ENCODE measurements around the gene TGFBR2. TPM values are rescaled to one million over a fixed set of nuclear protein-coding genes. Genes with fewer than 3 reads are reported as not detected.
"Not testable (repeated sequence)": the region's sequence is repeated elsewhere in the genome, so short reads cannot be mapped to it uniquely, and the experiment has no call there.

TGFBR2 gene
- total RNA-seq, 1 donor from 2014 or later: 19.5 TPM

- intact Hi-C loops (cut with micrococcal nuclease): loop anchor here (5.0 kb wide), 1 partner anchor 1142 kb away; no protein-coding TSS in a partner anchor
- Mint-ChIP-seq H3K4me3 (ENCODE audit: low read depth) (peak overlapping the region; percentile 65), H3K27me3 (ENCODE audit: low read depth) (no peaks in the 10 kb centered on the region), H3K9me3 (no peaks in the 10 kb centered on the region), H3K4me1 (ENCODE audit: low read depth) (peaks cover 94% of the 10 kb centered on the region), H3K27ac (peak overlapping the region; percentile 81), H3K36me3 (ENCODE audit: low read depth) (peaks cover 48% of the 10 kb centered on the region)
- no peak for DNase-seq (ENCODE audit: low spot score)
Measured at GRCh38 chr3:30615615-30616346, 9.4 kb downstream of the TGFBR2 start.

GRCh38 chr3:30616347-30617027, 10.1 kb downstream of the TGFBR2 start:
- H3K9me3 Mint-ChIP-seq: no peaks in the 10 kb centered on the region
- peaks cover 51% of the 10 kb centered on the region for H3K36me3 Mint-ChIP-seq (ENCODE audit: low read depth)
- intact Hi-C loops (cut with micrococcal nuclease): loop anchor here (5.0 kb wide), 1 partner anchor 1141 kb away; no protein-coding TSS in a partner anchor
- no peak for DNase-seq (ENCODE audit: low spot score)
- H3K4me1 Mint-ChIP-seq (ENCODE audit: low read depth): peaks cover 93% of the 10 kb centered on the region
- peak overlapping the region; percentile 65 for H3K4me3 Mint-ChIP-seq (ENCODE audit: low read depth)
- H3K27ac Mint-ChIP-seq: peak overlapping the region; percentile 81
- H3K27me3 Mint-ChIP-seq (ENCODE audit: low read depth): no peaks in the 10 kb centered on the region

GRCh38 chr3:30617069-30617468, 10.7 kb downstream of the TGFBR2 start:
- H3K4me3 Mint-ChIP-seq (ENCODE audit: low read depth): peak overlapping the region; percentile 65
- H3K27ac Mint-ChIP-seq: peak overlapping the region; percentile 81
- intact Hi-C loops (cut with micrococcal nuclease): loop anchor here (5.0 kb wide), 1 partner anchor 1140 kb away; no protein-coding TSS in a partner anchor
- no peak for DNase-seq (ENCODE audit: low spot score)
- no peaks in the 10 kb centered on the region for H3K27me3 Mint-ChIP-seq (ENCODE audit: low read depth)
- peaks cover 56% of the 10 kb centered on the region for H3K36me3 Mint-ChIP-seq (ENCODE audit: low read depth)
- peaks cover 93% of the 10 kb centered on the region for H3K4me1 Mint-ChIP-seq (ENCODE audit: low read depth)
- no peaks in the 10 kb centered on the region for H3K9me3 Mint-ChIP-seq

GRCh38 chr3:30617653-30618052, 11.3 kb downstream of the TGFBR2 start:
- no peaks in the 10 kb centered on the region for H3K9me3 Mint-ChIP-seq
- H3K4me3 Mint-ChIP-seq (ENCODE audit: low read depth): peak overlapping the region; percentile 37
- peaks cover 55% of the 10 kb centered on the region for H3K36me3 Mint-ChIP-seq (ENCODE audit: low read depth)
- intact Hi-C loops (cut with micrococcal nuclease): loop anchor here (5.0 kb wide), 1 partner anchor 1140 kb away; no protein-coding TSS in a partner anchor
- H3K4me1 Mint-ChIP-seq (ENCODE audit: low read depth): peaks cover 90% of the 10 kb centered on the region
- DNase-seq (ENCODE audit: low spot score): no peak
- no peaks in the 10 kb centered on the region for H3K27me3 Mint-ChIP-seq (ENCODE audit: low read depth)
- peak overlapping the region; percentile 96 for H3K27ac Mint-ChIP-seq

- Mint-ChIP-seq H3K4me1 (ENCODE audit: low read depth) (peaks cover 89% of the 10 kb centered on the region), H3K27ac (peak overlapping the region; percentile 96), H3K27me3 (ENCODE audit: low read depth) (no peaks in the 10 kb centered on the region), H3K9me3 (peaks cover 2% of the 10 kb centered on the region), H3K36me3 (ENCODE audit: low read depth) (peaks cover 53% of the 10 kb centered on the region), H3K4me3 (ENCODE audit: low read depth) (peak overlapping the region; percentile 37)
- no peak for DNase-seq (ENCODE audit: low spot score)
- intact Hi-C loops (cut with micrococcal nuclease): loop anchor here (5.0 kb wide), 1 partner anchor 1139 kb away; no protein-coding TSS in a partner anchor
Measured at GRCh38 chr3:30618526-30618925, 12.1 kb downstream of the TGFBR2 start.

GRCh38 chr3:30619318-30619717, 12.9 kb downstream of the TGFBR2 start:
- Mint-ChIP-seq H3K4me3 (ENCODE audit: low read depth) (peak overlapping the region; percentile 65), H3K27ac (peak overlapping the region; percentile 96), H3K36me3 (ENCODE audit: low read depth) (peaks cover 61% of the 10 kb centered on the region), H3K4me1 (ENCODE audit: low read depth) (peaks cover 88% of the 10 kb centered on the region), H3K9me3 (peaks cover 3% of the 10 kb centered on the region), H3K27me3 (ENCODE audit: low read depth) (no peaks in the 10 kb centered on the region)
- intact Hi-C loops (cut with micrococcal nuclease): loop anchor here (5.0 kb wide), 1 partner anchor 1138 kb away; no protein-coding TSS in a partner anchor
- DNase-seq (ENCODE audit: low spot score): no peak

- no peaks in the 10 kb centered on the region for H3K27me3 Mint-ChIP-seq (ENCODE audit: low read depth)
- H3K4me1 Mint-ChIP-seq (ENCODE audit: low read depth): peaks cover 83% of the 10 kb centered on the region
- peaks cover 63% of the 10 kb centered on the region for H3K36me3 Mint-ChIP-seq (ENCODE audit: low read depth)
- H3K9me3 Mint-ChIP-seq: peaks cover 3% of the 10 kb centered on the region
- peak overlapping the region; percentile 96 for H3K27ac Mint-ChIP-seq
- intact Hi-C loops (cut with micrococcal nuclease): loop anchor here (1.0 to 2.0 kb wide), 6 partner anchors 8 to 274 kb away; partner anchors contain the start of gene TGFBR2
- H3K4me3 Mint-ChIP-seq (ENCODE audit: low read depth): peak overlapping the region; percentile 65
- DNase-seq (ENCODE audit: low spot score): no peak
Measured at GRCh38 chr3:30620402-30621360, 14.3 kb downstream of the TGFBR2 start.

GRCh38 chr3:30621576-30621975, 15.2 kb downstream of the TGFBR2 start:
- Mint-ChIP-seq H3K4me3 (ENCODE audit: low read depth) (peak overlapping the region; percentile 37), H3K27me3 (ENCODE audit: low read depth) (no peaks in the 10 kb centered on the region), H3K4me1 (ENCODE audit: low read depth) (peaks cover 85% of the 10 kb centered on the region), H3K27ac (peak overlapping the region; percentile 84), H3K36me3 (ENCODE audit: low read depth) (peaks cover 67% of the 10 kb centered on the region), H3K9me3 (peaks cover 3% of the 10 kb centered on the region)
- intact Hi-C loops (cut with micrococcal nuclease): loop anchor here (2.0 kb wide), 2 partner anchors 15 to 275 kb away; partner anchors contain the start of gene TGFBR2
- DNase-seq (ENCODE audit: low spot score): no peak

GRCh38 chr3:30622047-30622545, 15.7 kb downstream of the TGFBR2 start:
- intact Hi-C loops (cut with micrococcal nuclease): no loop called here
- Mint-ChIP-seq H3K27me3 (ENCODE audit: low read depth) (no peaks in the 10 kb centered on the region), H3K4me1 (ENCODE audit: low read depth) (peaks cover 84% of the 10 kb centered on the region), H3K36me3 (ENCODE audit: low read depth) (peaks cover 67% of the 10 kb centered on the region), H3K27ac (peak overlapping the region; percentile 84), H3K4me3 (ENCODE audit: low read depth) (peak overlapping the region; percentile 45), H3K9me3 (peaks cover 3% of the 10 kb centered on the region)
- no peak for DNase-seq (ENCODE audit: low spot score)

GRCh38 chr3:30622790-30623189, 16.4 kb downstream of the TGFBR2 start:
- no peak for DNase-seq (ENCODE audit: low spot score)
- no peaks in the 10 kb centered on the region for H3K27me3 Mint-ChIP-seq (ENCODE audit: low read depth)
- peaks cover 81% of the 10 kb centered on the region for H3K4me1 Mint-ChIP-seq (ENCODE audit: low read depth)
- H3K9me3 Mint-ChIP-seq: peaks cover 3% of the 10 kb centered on the region
- no peak overlapping the region for H3K4me3 Mint-ChIP-seq (ENCODE audit: low read depth)
- H3K27ac Mint-ChIP-seq: peak overlapping the region; percentile 84
- peaks cover 63% of the 10 kb centered on the region for H3K36me3 Mint-ChIP-seq (ENCODE audit: low read depth)
- intact Hi-C loops (cut with micrococcal nuclease): no loop called here

GRCh38 chr3:30623351-30623750, 16.9 kb downstream of the TGFBR2 start:
- Mint-ChIP-seq H3K27me3 (ENCODE audit: low read depth) (no peaks in the 10 kb centered on the region), H3K4me1 (ENCODE audit: low read depth) (peaks cover 79% of the 10 kb centered on the region), H3K36me3 (ENCODE audit: low read depth) (peaks cover 60% of the 10 kb centered on the region), H3K9me3 (peaks cover 3% of the 10 kb centered on the region), H3K27ac (peak overlapping the region; percentile 84), H3K4me3 (ENCODE audit: low read depth) (peak overlapping the region; percentile 42)
- DNase-seq (ENCODE audit: low spot score): no peak
- intact Hi-C loops (cut with micrococcal nuclease): no loop called here

- intact Hi-C loops (cut with micrococcal nuclease); H3K27me3 Mint-ChIP-seq (ENCODE audit: low read depth); DNase-seq (ENCODE audit: low spot score); H3K4me3 Mint-ChIP-seq (ENCODE audit: low read depth); H3K27ac Mint-ChIP-seq; H3K9me3 Mint-ChIP-seq: not testable (repeated sequence)
- Mint-ChIP-seq H3K36me3 (ENCODE audit: low read depth) (peaks cover 56% of the 10 kb centered on the region), H3K4me1 (ENCODE audit: low read depth) (peaks cover 79% of the 10 kb centered on the region)
Measured at GRCh38 chr3:30624480-30624879, 18.1 kb downstream of the TGFBR2 start.
